HG02840 (cell line): ENCODE results near the gene CTNNA1.
A peak's percentile ranks its signal among the peaks of the same experiment; 100 is the strongest.
"Not testable (repeated sequence)": the region's sequence is repeated elsewhere in the genome, so short reads cannot be mapped to it uniquely, and the experiment has no call there.

Experiments used
- ATAC-seq: cut with Tn5 transposase; IDR thresholded peaks from one replicate; pipeline ENCODE4 v1.9.1; 2021; ENCODE audit warnings: mild to moderate bottlenecking, moderate library complexity, moderate number of reproducible peaks; ENCODE audit not compliant: unreplicated experiment, low FRiP score

The CTNNA1 gene

GRCh38 chr5:138724470-138725146, 28.6 kb upstream of the CTNNA1 start:
- no peak for ATAC-seq

DNA sequence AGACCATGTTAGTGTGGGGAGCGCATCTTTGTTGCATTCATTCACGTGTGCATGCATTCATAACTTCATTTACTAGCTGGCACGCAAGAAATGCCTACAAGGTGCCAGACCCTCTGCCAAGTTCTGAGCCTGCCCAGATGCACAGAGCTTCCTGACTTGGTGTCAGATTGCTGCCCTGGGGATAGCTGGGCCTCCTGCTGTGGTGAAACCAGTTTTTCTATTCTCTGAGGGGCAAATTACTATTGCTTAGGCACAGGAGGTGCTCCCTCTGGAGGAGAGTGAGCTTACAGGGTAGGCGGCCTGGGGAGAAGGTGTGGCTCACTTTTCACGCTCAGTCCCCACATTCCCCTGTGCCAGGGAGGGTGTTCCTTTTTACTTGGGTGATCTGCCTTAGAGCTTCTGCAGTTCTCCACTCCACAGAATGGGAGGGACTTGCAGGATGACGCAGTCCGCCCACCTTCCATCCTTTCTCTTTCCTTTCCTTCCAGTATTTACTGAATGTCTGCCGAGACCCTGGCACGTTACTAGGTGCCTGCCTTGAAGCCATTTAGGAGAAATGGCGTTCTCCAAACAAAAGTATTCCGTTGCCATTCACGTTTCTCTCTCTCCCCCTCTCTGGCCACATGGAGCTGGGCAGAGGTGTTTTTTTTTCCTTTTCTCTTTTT, 27.9 kb upstream of the CTNNA1 start:
- ATAC-seq = no peak

DNA sequence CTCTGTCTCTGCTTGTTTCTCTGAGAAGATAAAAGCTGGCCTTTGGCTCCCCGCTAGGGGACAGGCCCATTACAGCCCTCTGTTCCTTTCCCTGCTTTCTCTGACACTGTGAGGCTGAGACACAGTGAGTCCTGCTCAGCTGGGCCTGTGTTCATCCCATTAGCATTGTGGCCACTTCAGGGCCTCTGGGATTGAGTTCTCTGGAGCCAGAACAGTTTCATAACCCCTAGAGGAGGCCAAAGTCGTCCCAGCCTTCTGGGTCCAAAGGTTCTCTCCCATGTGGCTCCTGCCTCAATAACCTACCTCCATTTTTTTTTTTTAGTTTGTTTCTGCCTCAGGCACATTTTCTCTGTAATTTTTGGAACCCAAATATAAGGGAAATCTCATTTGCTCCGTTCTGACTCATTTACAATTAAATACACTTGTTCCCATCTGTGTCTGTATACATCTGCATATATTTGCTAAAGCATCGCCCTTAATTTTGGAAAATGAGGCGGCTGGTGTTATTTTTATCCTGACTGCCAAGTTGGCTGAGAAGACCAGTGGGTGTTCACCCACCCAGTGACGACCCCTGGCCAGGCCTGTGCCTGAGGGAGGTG, 27.3 kb upstream of the CTNNA1 start:
- ATAC-seq = no peak

DNA sequence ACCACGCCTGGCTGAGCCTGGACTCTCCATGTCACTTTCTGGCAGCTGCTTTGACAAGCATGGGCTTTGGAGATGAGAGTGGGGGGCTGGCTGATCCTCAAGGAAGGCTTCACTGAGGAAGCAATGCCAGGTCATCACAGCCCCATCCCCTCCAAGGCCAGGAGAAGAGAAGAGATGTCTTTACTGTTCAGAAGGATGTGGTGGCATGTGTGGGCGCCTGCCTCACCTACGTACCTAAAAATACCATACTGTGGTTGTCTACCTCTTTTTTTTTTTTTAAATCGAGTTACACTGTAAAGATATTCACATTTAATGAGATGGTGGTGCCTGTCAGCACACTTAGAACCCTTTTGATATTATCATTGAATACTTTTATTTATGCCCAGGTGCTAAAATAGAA, 26.4 kb upstream of the CTNNA1 start:
- ATAC-seq = no peak

- not testable (repeated sequence) for ATAC-seq
Measured at GRCh38 chr5:138730496-138730895, 22.7 kb upstream of the CTNNA1 start.

DNA sequence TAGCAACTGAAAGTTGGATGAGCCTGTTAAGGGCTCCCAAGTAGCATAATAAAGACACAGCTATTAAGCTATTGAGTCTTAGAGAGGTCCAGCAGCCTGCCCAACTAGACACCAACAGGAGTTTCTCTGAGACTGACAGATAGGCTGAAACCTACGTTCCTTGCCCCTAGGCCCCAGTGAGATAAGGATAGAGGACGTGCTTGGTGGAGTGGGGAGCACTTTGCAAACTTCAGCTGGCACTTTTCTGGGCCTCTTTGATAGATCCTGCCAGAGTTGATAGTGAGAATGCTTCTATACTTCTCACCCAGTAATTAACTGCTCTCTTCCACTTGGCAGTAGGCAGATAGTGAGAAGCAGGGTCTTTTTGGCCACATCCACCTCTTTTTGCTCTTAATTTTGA, 20.8 kb upstream of the CTNNA1 start:
- no peak for ATAC-seq

- ATAC-seq = no peak
Measured at GRCh38 chr5:138732933-138733332, 20.3 kb upstream of the CTNNA1 start.

DNA sequence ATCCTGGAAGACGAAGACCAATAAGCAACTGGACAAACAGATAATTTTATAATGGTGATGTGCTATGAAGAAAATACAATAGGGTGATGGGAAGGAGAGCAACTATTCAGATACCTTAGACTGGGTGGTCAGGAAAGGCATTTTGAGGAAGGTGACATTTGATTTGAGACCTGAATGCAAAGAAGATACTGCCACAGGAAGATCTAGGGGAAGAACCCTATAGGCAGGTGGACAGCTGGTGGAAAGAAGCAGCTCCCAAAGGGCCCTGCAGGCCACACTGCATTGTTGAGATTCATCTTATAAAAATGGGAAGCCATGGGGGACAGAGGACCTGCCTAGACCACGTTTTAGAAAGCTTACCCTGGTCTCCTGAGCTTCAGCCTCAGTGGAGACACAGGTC, 19.7 kb upstream of the CTNNA1 start:
- no peak for ATAC-seq

DNA sequence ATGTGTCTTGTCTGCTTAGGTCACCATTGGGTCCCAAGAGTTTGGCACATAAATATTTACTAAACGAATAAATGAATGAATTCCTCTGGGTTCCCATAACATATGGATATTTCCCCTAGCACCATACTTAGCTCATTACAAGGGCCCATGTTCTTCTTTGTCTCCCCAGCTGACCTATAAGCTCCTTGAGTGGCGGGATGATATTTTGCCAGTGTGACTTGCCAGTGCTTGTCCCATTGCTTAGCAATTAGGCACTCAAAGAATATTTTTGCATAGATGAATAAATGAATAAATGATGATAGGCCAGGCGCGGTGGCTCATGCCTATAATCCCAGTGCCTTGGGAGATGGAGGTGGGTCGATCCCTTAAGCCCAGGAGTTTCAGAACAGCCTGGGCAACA, 16.9 kb upstream of the CTNNA1 start:
- ATAC-seq = no peak

- ATAC-seq = no peak
Measured at GRCh38 chr5:138737494-138738265, 15.5 kb upstream of the CTNNA1 start.

- ATAC-seq = no peak
Measured at GRCh38 chr5:138738399-138738798, 14.8 kb upstream of the CTNNA1 start.

DNA sequence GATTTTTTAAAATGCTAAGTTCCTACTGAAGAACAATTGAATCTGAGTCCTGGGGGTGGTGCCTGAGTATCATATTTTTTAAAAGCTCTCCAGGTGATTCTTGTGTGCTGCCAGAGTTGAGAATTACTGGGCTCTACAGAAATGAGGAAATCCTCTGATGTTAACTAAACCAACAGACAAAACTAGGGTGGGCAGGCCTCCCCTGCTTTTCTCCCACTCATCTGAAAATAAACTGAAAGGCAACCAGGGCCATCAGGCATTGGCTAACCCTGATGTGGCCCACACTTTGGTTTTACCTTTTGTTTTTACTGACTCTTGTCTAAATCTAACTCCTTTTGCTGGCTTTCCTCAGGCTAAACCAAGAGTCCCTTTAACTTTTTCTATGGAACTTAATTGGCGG, 13.3 kb upstream of the CTNNA1 start:
- no peak for ATAC-seq

DNA sequence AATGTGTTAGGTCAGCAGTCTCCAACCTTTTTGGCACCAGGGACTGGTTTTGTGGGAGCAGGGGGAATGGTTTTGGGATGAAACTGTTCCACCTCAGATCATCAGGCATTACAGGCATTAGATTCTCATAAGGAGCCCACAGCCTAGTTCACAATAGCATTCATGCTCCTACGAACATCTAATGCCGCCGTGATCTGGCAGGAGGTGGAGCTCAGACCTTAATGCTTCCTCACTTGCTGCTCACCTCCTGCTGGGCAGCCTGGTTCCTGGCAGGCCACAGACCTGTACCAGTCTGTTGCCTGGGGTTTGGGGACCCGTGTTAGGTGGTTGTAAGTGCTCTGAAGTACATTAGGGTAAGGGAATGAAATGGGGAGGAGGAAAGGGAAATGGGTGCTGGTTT, 9.7 kb upstream of the CTNNA1 start:
- no peak for ATAC-seq

DNA sequence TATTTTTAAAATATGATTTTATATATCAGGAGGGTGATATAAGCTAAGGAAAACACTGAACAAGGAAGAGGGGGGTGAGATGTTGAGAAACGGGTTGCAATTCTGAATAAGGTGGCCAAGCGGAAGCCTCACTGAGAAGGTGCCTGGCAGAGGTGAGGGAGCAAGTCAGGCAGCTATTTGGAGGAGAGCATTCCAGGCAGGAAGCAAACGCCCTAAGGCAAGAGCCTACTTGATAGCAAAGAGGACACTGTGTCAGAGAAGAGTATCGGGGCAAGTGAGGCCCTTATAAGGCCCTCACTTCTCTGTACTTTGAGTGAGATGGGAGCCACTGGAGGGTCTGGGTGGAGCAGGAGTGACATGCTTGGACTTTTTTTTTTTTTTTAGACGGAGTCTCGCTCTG, 8.0 kb upstream of the CTNNA1 start:
- ATAC-seq = no peak

- no peak for ATAC-seq
Measured at GRCh38 chr5:138748630-138749081, 4.6 kb upstream of the CTNNA1 start.

- ATAC-seq = not testable (repeated sequence)
Measured at GRCh38 chr5:138751344-138751743, 1.9 kb upstream of the CTNNA1 start.

GRCh38 chr5:138752341-138752950, 779 bp upstream of the CTNNA1 start:
- ATAC-seq = no peak

DNA sequence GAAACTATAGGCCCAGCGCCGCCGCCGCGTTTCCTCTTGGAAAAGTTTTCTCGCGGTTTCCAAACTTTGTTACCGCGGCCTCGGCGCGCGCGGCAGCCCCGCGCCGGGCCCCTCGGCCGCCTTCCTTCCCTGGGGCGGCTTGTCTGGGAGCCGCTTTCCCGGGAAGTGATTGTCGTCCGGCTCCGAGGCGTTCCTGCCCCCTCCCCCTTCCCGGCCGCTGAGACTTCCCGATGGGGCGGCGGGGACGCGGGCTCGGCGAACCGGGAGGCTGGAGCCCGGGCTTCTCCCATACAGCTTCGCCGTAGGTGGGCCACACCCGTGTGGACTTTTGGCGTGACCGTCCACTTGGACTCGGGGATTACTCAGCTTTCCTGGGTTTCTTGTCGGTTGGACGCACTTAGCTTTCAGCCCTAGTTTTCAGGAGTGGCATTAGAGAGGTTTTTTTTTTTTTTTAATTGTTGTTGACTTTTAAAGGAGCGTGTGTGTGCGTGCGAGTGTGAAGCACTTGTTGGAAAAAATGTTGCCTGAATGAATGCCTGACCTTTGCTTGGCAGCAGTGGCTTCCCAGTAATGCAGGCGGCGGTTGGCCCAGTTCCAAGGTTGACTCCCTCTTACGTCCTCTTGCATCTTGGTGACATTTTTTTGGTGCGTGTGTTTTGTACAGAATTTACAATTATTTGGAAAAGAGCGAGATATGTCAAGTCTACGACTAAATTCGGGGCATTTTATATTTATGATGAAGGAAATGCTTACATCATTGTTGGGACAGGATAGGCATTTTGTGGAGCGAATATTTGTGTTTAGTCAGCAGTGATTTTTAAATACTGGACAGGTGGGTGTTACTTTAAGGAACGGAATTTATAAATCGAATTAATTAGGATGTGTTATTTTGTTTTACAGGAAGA, 821 bp downstream of the CTNNA1 start:
- ATAC-seq = peak; percentile 6

GRCh38 chr5:138754699-138755057, 1.5 kb downstream of the CTNNA1 start:
- no peak for ATAC-seq
